IPS-18c (cell line): ENCODE data around the gene WDR7.

Source experiments
- H3K4me3 ChIP-seq: 2 replicates; pipeline ENCODE4 v1.7.0; 2013; ENCODE audit warnings: low read depth, mild to moderate bottlenecking, low read length, moderate library complexity; ENCODE audit not compliant: insufficient read depth
- H3K9me3 ChIP-seq: one replicate; pipeline ENCODE4 v1.6.1; 2013; ENCODE audit warnings: mild to moderate bottlenecking, low read length, moderate library complexity; ENCODE audit not compliant: control insufficient read depth, insufficient read depth

Gene WDR7

GRCh38 chr18:56696966-56697365, 45.8 kb downstream of the WDR7 start:
- Histone ChIP-seq H3K9me3 (no peaks in the 10 kb centered on the region), H3K4me3 (no peak overlapping the region)

- H3K9me3 ChIP-seq, result no peaks in the 10 kb centered on the region
- no peak overlapping the region for H3K4me3 ChIP-seq
Observed at GRCh38 chr18:56702946-56703345, 51.8 kb downstream of the WDR7 start.

- Histone ChIP-seq H3K4me3 (no peak overlapping the region), H3K9me3 (no peaks in the 10 kb centered on the region)
Observed at GRCh38 chr18:56709463-56709862, 58.3 kb downstream of the WDR7 start.

GRCh38 chr18:56711708-56712445, 60.7 kb downstream of the WDR7 start:
- H3K9me3 ChIP-seq, result no peaks in the 10 kb centered on the region
- H3K4me3 ChIP-seq, result no peak overlapping the region

- Histone ChIP-seq H3K9me3 (no peaks in the 10 kb centered on the region), H3K4me3 (no peak overlapping the region)
Observed at GRCh38 chr18:56712761-56713160, 61.6 kb downstream of the WDR7 start.

- no peak overlapping the region for H3K4me3 ChIP-seq
Observed at GRCh38 chr18:56715121-56715520, 64.0 kb downstream of the WDR7 start.

GRCh38 chr18:56716692-56717146, 65.6 kb downstream of the WDR7 start:
- Histone ChIP-seq H3K4me3 (no peak overlapping the region), H3K9me3 (no peaks in the 10 kb centered on the region)

More at GRCh38 chr18:56715121-56715520, 64.0 kb downstream of the WDR7 start:
- H3K9me3 ChIP-seq, result no peaks in the 10 kb centered on the region

- Histone ChIP-seq H3K9me3 (no peaks in the 10 kb centered on the region), H3K4me3 (no peak overlapping the region)
Observed at GRCh38 chr18:56721031-56721430, 69.9 kb downstream of the WDR7 start.

GRCh38 chr18:56721491-56721890, 70.3 kb downstream of the WDR7 start:
- H3K4me3 ChIP-seq, result no peak overlapping the region
- H3K9me3 ChIP-seq, result no peaks in the 10 kb centered on the region

- H3K9me3 ChIP-seq, result no peaks in the 10 kb centered on the region
Observed at GRCh38 chr18:56722518-56722917, 71.4 kb downstream of the WDR7 start.

GRCh38 chr18:56723068-56723467, 71.9 kb downstream of the WDR7 start:
- Histone ChIP-seq H3K4me3 (no peak overlapping the region), H3K9me3 (no peaks in the 10 kb centered on the region)

More at GRCh38 chr18:56722518-56722917, 71.4 kb downstream of the WDR7 start:
- no peak overlapping the region for H3K4me3 ChIP-seq

- Histone ChIP-seq H3K4me3 (no peak overlapping the region), H3K9me3 (no peaks in the 10 kb centered on the region)
Observed at GRCh38 chr18:56723706-56724105, 72.5 kb downstream of the WDR7 start.

- no peaks in the 10 kb centered on the region for H3K9me3 ChIP-seq
- no peak overlapping the region for H3K4me3 ChIP-seq
Observed at GRCh38 chr18:56726906-56727305, 75.7 kb downstream of the WDR7 start.

- Histone ChIP-seq H3K9me3 (no peaks in the 10 kb centered on the region), H3K4me3 (no peak overlapping the region)
Observed at GRCh38 chr18:56727399-56727798, 76.2 kb downstream of the WDR7 start.

GRCh38 chr18:56728741-56729140, 77.6 kb downstream of the WDR7 start:
- H3K4me3 ChIP-seq, result no peak overlapping the region
- H3K9me3 ChIP-seq, result no peaks in the 10 kb centered on the region

- H3K9me3 ChIP-seq, result no peaks in the 10 kb centered on the region
Observed at GRCh38 chr18:56738184-56738583, 87.0 kb downstream of the WDR7 start.

GRCh38 chr18:56739731-56740130, 88.6 kb downstream of the WDR7 start:
- H3K9me3 ChIP-seq, result no peaks in the 10 kb centered on the region

More at GRCh38 chr18:56738184-56738583, 87.0 kb downstream of the WDR7 start:
- no peak overlapping the region for H3K4me3 ChIP-seq

GRCh38 chr18:56740645-56741044, 89.5 kb downstream of the WDR7 start:
- no peaks in the 10 kb centered on the region for H3K9me3 ChIP-seq

More at GRCh38 chr18:56739731-56740130, 88.6 kb downstream of the WDR7 start:
- no peak overlapping the region for H3K4me3 ChIP-seq

GRCh38 chr18:56741685-56742084, 90.5 kb downstream of the WDR7 start:
- no peak overlapping the region for H3K4me3 ChIP-seq
- no peaks in the 10 kb centered on the region for H3K9me3 ChIP-seq

More at GRCh38 chr18:56740645-56741044, 89.5 kb downstream of the WDR7 start:
- no peak overlapping the region for H3K4me3 ChIP-seq
